ENCODE results near the gene SLC9A8.

Gene SLC9A8

GRCh38 chr20:49819702-49820101 is 7.1 kb downstream of the SLC9A8 start:
- Histone ChIP-seq H3K79me2 (ENCODE audit: low read length) (peaks cover 17% of the 10 kb centered on the region; the same call in 1 of the 2 replicates), H3K4me2 (ENCODE audit: low read depth, low read length) (no peak overlapping the region), H3K27me3 (replicated peaks; ENCODE audit: insufficient read depth, low read length) (no peaks in the 10 kb centered on the region), H3F3A (ENCODE audit: insufficient read depth, low read length) (no peaks in the 10 kb centered on the region), H3K9me3 (replicated peaks; ENCODE audit: insufficient read depth, low read length) (no peaks in the 10 kb centered on the region), H2AFZ (ENCODE audit: low read length) (no peak overlapping the region), H3K4me1 (ENCODE audit: low read length) (no peaks in the 10 kb centered on the region), H3K4me3 (ENCODE audit: low read length) (no peak overlapping the region), H3K36me3 (replicated peaks; ENCODE audit: insufficient read depth, low read length) (no peaks in the 10 kb centered on the region), H4K20me1 (ENCODE audit: insufficient read depth, low read length) (no peaks in the 10 kb centered on the region), H3K9ac (ENCODE audit: low read length) (no peak overlapping the region), H3K27ac (ENCODE audit: low read length) (no peak overlapping the region), H3K9me2 (replicated peaks; ENCODE audit: insufficient read depth, low read length) (no peaks in the 10 kb centered on the region)
- TF ChIP-seq EZH2phosphoT487 (IDR thresholded peaks at IDR 0.05; ENCODE audit: low read length), result no peak
- no peak for DNase-seq

GRCh38 chr20:49821381-49821780 is 8.8 kb downstream of the SLC9A8 start:
- Histone ChIP-seq H3K27ac (ENCODE audit: low read length) (no peak overlapping the region), H3K9ac (ENCODE audit: low read length) (no peak overlapping the region), H3K4me1 (ENCODE audit: low read length) (no peaks in the 10 kb centered on the region), H3F3A (ENCODE audit: insufficient read depth, low read length) (no peaks in the 10 kb centered on the region), H3K4me3 (ENCODE audit: low read length) (no peak overlapping the region), H3K79me2 (ENCODE audit: low read length) (peaks cover 13% of the 10 kb centered on the region; the same call in 1 of the 2 replicates), H3K4me2 (ENCODE audit: low read depth, low read length) (no peak overlapping the region), H4K20me1 (ENCODE audit: insufficient read depth, low read length) (no peaks in the 10 kb centered on the region), H3K9me2 (replicated peaks; ENCODE audit: insufficient read depth, low read length) (no peaks in the 10 kb centered on the region), H3K36me3 (replicated peaks; ENCODE audit: insufficient read depth, low read length) (no peaks in the 10 kb centered on the region), H2AFZ (ENCODE audit: low read length) (no peak overlapping the region), H3K27me3 (replicated peaks; ENCODE audit: insufficient read depth, low read length) (no peaks in the 10 kb centered on the region), H3K9me3 (replicated peaks; ENCODE audit: insufficient read depth, low read length) (no peaks in the 10 kb centered on the region)
- TF ChIP-seq CTCF (IDR thresholded peaks at IDR 0.05; ENCODE audit: low read length) (no peak), EZH2 (optimal IDR thresholded peaks at IDR 0.05; ENCODE audit: low read depth, low read length) (no peak), EZH2phosphoT487 (IDR thresholded peaks at IDR 0.05; ENCODE audit: low read length) (no peak)
- no peak for DNase-seq

GRCh38 chr20:49821870-49822331 is 9.3 kb downstream of the SLC9A8 start:
- no peak for TF ChIP-seq EZH2phosphoT487 (IDR thresholded peaks at IDR 0.05; ENCODE audit: low read length)
- no peak for TF ChIP-seq CTCF (IDR thresholded peaks at IDR 0.05; ENCODE audit: low read length)
- no peak for TF ChIP-seq EZH2 (optimal IDR thresholded peaks at IDR 0.05; ENCODE audit: low read depth, low read length)

GRCh38 chr20:49823152-49823847 is 10.7 kb downstream of the SLC9A8 start:
- Histone ChIP-seq H3K27ac (ENCODE audit: low read length) (no peak overlapping the region), H3K4me2 (ENCODE audit: low read depth, low read length) (no peak overlapping the region)

More at GRCh38 chr20:49821870-49822331, 9.3 kb downstream of the SLC9A8 start:
- no peak for DNase-seq
- no peak overlapping the region for H3K4me2 ChIP-seq (ENCODE audit: low read depth, low read length)
- H3K27me3 ChIP-seq (replicated peaks; ENCODE audit: insufficient read depth, low read length), result no peaks in the 10 kb centered on the region
- peaks cover 13% of the 10 kb centered on the region; the same call in 1 of the 2 replicates for H3K79me2 ChIP-seq (ENCODE audit: low read length)
- H3K4me1 ChIP-seq (ENCODE audit: low read length), result no peaks in the 10 kb centered on the region
- H3K9ac ChIP-seq (ENCODE audit: low read length), result no peak overlapping the region
- no peaks in the 10 kb centered on the region for H4K20me1 ChIP-seq (ENCODE audit: insufficient read depth, low read length)
- H3K36me3 ChIP-seq (replicated peaks; ENCODE audit: insufficient read depth, low read length), result no peaks in the 10 kb centered on the region
- H3K9me2 ChIP-seq (replicated peaks; ENCODE audit: insufficient read depth, low read length), result no peaks in the 10 kb centered on the region
- H3K27ac ChIP-seq (ENCODE audit: low read length), result no peak overlapping the region
- no peak overlapping the region for H3K4me3 ChIP-seq (ENCODE audit: low read length)
- no peaks in the 10 kb centered on the region for H3K9me3 ChIP-seq (replicated peaks; ENCODE audit: insufficient read depth, low read length)
- no peak overlapping the region for H2AFZ ChIP-seq (ENCODE audit: low read length)
- no peaks in the 10 kb centered on the region for H3F3A ChIP-seq (ENCODE audit: insufficient read depth, low read length)

More at GRCh38 chr20:49823152-49823847, 10.7 kb downstream of the SLC9A8 start:
- H3K27me3 ChIP-seq (replicated peaks; ENCODE audit: insufficient read depth, low read length), result no peaks in the 10 kb centered on the region
- no peak overlapping the region for H2AFZ ChIP-seq (ENCODE audit: low read length)
- no peak overlapping the region for H3K9ac ChIP-seq (ENCODE audit: low read length)
- H3F3A ChIP-seq (ENCODE audit: insufficient read depth, low read length), result no peaks in the 10 kb centered on the region
- peak; percentile 22 for DNase-seq
- no peaks in the 10 kb centered on the region for H3K9me2 ChIP-seq (replicated peaks; ENCODE audit: insufficient read depth, low read length)
- H3K9me3 ChIP-seq (replicated peaks; ENCODE audit: insufficient read depth, low read length), result no peaks in the 10 kb centered on the region
- no peaks in the 10 kb centered on the region for H3K4me1 ChIP-seq (ENCODE audit: low read length)
- H4K20me1 ChIP-seq (ENCODE audit: insufficient read depth, low read length), result no peaks in the 10 kb centered on the region
- H3K4me3 ChIP-seq (ENCODE audit: low read length), result no peak overlapping the region
- H3K36me3 ChIP-seq (replicated peaks; ENCODE audit: insufficient read depth, low read length), result no peaks in the 10 kb centered on the region
- TF ChIP-seq EZH2phosphoT487 (IDR thresholded peaks at IDR 0.05; ENCODE audit: low read length) (no peak), CTCF (IDR thresholded peaks at IDR 0.05; ENCODE audit: low read length) (no peak), EZH2 (optimal IDR thresholded peaks at IDR 0.05; ENCODE audit: low read depth, low read length) (no peak)
- peaks cover 13% of the 10 kb centered on the region; the same call in 1 of the 2 replicates for H3K79me2 ChIP-seq (ENCODE audit: low read length)

Measured in MM.1S (cell line).